Type B pancreatic cell (in vitro differentiated cells): Measurements from ENCODE around the gene PADI4. TPM values are rescaled to one million over a fixed set of nuclear protein-coding genes. Genes with fewer than 3 reads are reported as not detected.

Experiments used
- DNase-seq: peaks from one replicate; pipeline ENCODE4 v3.0.0; 2021; ENCODE audit warnings: mixed read lengths; ENCODE audit not compliant: unreplicated experiment; ENCODE audit errors: extremely low spot score
- H3K27ac Mint-ChIP-seq: 2 replicates; pipeline ENCODE4 v1.8.0; 2021; ENCODE audit warnings: mild to moderate bottlenecking, mixed read lengths
- H3K27me3 Mint-ChIP-seq: 2 replicates; pipeline ENCODE4 v1.8.0; 2021; ENCODE audit warnings: mixed read lengths
- H3K36me3 Mint-ChIP-seq: 2 replicates; pipeline ENCODE4 v1.8.0; 2021; ENCODE audit warnings: mixed read lengths
- H3K4me1 Mint-ChIP-seq: one replicate; pipeline ENCODE4 v1.8.0; 2021; ENCODE audit warnings: mixed read lengths; ENCODE audit not compliant: unreplicated experiment
- H3K4me3 Mint-ChIP-seq: 2 replicates; pipeline ENCODE4 v1.8.0; 2021; ENCODE audit warnings: mild to moderate bottlenecking, mixed read lengths
- H3K9me3 Mint-ChIP-seq: 2 replicates; pipeline ENCODE4 v1.8.0; 2021; ENCODE audit warnings: mixed read lengths
- total RNA-seq: library from RNA; stranded (reverse); gene quantifications from 2 replicates; pipeline ENCODE4 v1.2.1, GENCODE V29; 2021; ENCODE audit warnings: low replicate concordance
- TF ChIP-seq, protein P1 (sequence below): fragments of 200-600 bp; sonication (generic); conservative IDR thresholded peaks from 2 replicates; pipeline ENCODE4 v1.5.0; 2021; ENCODE audit warnings: antibody characterized with exemption, mild to moderate bottlenecking

Gene PADI4
- total RNA-seq, 1 donor from 2014 or later, result not detected

DNA sequence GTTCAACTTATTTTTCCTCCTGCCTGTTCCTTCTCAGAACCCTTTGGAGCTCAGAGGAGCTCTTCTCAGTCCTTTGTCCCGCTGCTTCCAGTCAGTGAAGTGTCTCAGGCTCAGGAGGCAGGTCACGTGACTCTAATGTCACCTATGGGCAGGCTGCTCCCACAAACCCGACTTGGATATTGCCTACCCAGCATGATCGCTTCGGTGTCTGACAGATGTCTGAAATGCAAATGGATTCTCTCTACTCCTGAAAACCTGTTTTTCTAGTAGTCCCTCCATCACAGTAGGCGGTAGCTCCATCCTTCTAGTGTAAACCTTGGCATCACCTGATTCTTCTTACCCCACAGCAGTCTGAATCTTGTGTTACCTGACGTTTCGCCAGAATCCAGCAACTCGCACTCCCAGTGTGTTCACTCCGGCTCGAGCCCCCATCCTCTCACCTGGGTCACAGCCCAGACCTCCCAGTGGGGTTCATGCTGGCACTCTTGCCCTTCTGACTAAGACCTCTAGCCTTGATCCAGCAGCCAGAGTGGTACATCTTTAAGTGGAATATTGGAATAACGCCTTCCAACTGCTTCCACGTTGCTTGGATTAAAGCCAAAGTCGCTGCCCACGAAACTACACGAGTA is 69.4 kb downstream of the PADI4 start:
- TF ChIP-seq, protein P1, sequence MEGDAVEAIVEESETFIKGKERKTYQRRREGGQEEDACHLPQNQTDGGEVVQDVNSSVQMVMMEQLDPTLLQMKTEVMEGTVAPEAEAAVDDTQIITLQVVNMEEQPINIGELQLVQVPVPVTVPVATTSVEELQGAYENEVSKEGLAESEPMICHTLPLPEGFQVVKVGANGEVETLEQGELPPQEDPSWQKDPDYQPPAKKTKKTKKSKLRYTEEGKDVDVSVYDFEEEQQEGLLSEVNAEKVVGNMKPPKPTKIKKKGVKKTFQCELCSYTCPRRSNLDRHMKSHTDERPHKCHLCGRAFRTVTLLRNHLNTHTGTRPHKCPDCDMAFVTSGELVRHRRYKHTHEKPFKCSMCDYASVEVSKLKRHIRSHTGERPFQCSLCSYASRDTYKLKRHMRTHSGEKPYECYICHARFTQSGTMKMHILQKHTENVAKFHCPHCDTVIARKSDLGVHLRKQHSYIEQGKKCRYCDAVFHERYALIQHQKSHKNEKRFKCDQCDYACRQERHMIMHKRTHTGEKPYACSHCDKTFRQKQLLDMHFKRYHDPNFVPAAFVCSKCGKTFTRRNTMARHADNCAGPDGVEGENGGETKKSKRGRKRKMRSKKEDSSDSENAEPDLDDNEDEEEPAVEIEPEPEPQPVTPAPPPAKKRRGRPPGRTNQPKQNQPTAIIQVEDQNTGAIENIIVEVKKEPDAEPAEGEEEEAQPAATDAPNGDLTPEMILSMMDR, result no peak
- no peaks in the 10 kb centered on the region for H3K36me3 Mint-ChIP-seq
- peaks cover 12% of the 10 kb centered on the region for H3K27me3 Mint-ChIP-seq
- H3K9me3 Mint-ChIP-seq, result peaks cover 9% of the 10 kb centered on the region
- DNase-seq, result no peak
- peak overlapping the region; percentile 92 for H3K27ac Mint-ChIP-seq
- peaks cover 10% of the 10 kb centered on the region for H3K4me1 Mint-ChIP-seq
- peak overlapping the region; percentile 46 for H3K4me3 Mint-ChIP-seq

DNA sequence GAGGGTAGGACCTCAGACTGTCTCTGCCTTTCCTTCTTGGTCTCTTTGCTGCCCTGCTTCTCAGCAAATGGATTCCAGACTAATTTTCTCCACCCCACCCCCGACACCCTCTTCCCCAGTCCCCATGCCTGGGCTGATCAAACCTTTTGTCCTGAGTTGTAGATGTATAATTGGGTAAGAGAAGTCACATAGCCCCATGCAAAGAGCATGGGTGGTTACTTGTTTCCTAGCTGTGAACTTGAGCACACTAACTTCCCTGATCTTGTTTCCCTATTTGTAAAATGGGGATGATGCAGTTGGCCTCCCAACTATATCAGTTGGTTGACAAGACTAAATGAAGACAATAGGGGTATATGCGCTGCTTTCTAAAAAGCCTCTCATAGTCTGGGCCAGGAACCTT is 73.2 kb downstream of the PADI4 start:
- Mint-ChIP-seq H3K27me3 (peaks cover 17% of the 10 kb centered on the region), H3K36me3 (no peaks in the 10 kb centered on the region), H3K4me1 (peaks cover 10% of the 10 kb centered on the region), H3K9me3 (peaks cover 4% of the 10 kb centered on the region), H3K4me3 (no peak overlapping the region), H3K27ac (no peak overlapping the region)
- TF ChIP-seq, protein P1, result no peak
- no peak for DNase-seq

DNA sequence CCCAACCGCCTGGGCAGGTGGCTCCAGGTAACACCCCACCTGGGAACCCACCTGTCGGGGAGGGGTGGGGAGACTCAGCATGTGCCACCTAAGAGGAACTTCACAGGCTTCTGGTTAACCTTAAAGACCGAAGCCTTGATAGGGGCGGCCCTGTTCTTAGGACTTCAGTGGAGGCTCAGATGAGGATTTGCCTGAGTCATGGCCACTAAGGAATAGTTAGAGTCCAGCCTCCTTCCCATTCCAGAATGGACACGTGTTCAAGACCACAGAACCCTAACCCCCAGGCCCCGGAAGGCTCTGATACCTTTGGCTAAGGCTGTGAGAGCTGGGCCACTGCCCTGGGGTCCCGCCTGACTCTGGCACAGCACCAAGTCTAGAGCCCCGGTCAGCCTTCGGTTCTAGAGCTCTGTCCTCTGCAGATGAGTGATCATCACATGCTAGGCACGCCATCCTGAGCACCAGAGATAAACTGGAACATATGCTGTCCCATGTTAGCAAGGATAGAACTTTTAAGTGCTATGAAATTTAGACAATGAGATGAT is 84.3 kb downstream of the PADI4 start:
- no peak overlapping the region for H3K27ac Mint-ChIP-seq
- H3K36me3 Mint-ChIP-seq, result no peaks in the 10 kb centered on the region
- TF ChIP-seq, protein P1, result no peak
- H3K4me3 Mint-ChIP-seq, result no peak overlapping the region
- H3K4me1 Mint-ChIP-seq, result no peaks in the 10 kb centered on the region
- no peak for DNase-seq
- peaks cover 8% of the 10 kb centered on the region for H3K27me3 Mint-ChIP-seq
- H3K9me3 Mint-ChIP-seq, result no peaks in the 10 kb centered on the region

DNA sequence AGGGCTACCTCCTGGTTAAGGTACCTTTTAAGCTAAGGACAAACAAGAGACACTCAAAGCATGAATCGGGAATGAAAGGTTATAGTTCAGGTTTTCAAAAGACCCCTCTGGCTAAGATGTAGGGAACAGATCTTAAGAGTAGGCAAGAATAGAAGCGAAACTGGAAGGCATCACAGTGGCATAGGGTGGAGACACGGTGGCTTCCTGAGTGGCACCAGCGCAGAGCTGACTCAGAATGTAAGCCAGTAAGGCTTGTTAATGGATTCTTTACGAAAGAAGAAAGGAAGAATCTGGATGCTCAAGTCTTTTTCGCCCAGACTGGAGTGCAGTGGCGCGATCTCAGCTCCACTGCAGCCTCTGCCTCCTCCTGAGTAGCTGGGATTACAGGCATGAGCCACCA is 85.2 kb downstream of the PADI4 start:
- H3K4me3 Mint-ChIP-seq, result no peak overlapping the region
- no peaks in the 10 kb centered on the region for H3K9me3 Mint-ChIP-seq
- TF ChIP-seq, protein P1, result no peak
- H3K36me3 Mint-ChIP-seq, result no peaks in the 10 kb centered on the region
- H3K27ac Mint-ChIP-seq, result no peak overlapping the region
- no peaks in the 10 kb centered on the region for H3K4me1 Mint-ChIP-seq
- no peak for DNase-seq
- peaks cover 8% of the 10 kb centered on the region for H3K27me3 Mint-ChIP-seq

DNA sequence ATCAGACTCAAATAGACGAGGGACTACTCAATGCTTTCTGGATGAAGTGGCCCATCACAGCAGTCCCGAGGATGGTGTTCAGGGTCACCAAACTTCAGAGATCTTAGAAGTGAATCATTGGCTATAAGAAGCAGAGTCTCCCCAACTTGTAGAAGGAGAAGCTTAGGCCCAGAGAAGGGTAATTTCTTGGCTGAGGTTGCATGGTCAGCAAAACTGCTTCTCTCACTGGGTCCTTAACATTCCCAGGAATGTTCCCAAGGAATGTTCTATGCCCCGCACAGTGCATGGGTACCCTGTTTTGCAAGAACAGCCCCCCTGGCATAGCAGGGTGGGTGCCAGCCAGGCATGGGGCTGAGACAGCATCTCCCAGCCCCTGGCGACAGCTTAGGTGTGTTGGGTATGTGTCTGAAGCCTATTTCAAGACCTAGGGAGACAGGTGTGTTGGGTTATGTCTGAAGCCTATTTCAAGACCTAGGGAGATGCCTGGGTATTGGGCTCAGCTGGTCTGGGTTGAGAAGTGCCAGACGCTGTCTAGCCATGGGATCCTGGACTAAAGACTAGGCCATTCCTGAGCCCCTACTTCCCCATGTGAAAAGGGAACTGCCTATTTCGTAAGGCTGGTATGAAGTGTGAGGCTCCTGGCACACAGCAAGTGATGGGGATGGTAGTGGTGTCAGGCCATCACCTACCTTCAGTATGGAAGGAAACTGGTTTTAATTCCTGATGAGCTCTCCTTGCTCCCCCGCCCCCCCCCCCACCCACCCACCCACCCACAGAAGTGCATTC is 90.1 kb downstream of the PADI4 start:
- Mint-ChIP-seq H3K36me3 (no peaks in the 10 kb centered on the region), H3K27ac (no peak overlapping the region), H3K4me3 (no peak overlapping the region), H3K9me3 (no peaks in the 10 kb centered on the region), H3K27me3 (peaks cover 6% of the 10 kb centered on the region), H3K4me1 (no peaks in the 10 kb centered on the region)
- no peak for DNase-seq
- TF ChIP-seq, protein P1, result no peak
